ENCODE measurements around the gene CAP2.
"Not testable (repeated sequence)": the region's sequence is repeated elsewhere in the genome, so short reads cannot be mapped to it uniquely, and the experiment has no call there.

CAP2 gene

DNA sequence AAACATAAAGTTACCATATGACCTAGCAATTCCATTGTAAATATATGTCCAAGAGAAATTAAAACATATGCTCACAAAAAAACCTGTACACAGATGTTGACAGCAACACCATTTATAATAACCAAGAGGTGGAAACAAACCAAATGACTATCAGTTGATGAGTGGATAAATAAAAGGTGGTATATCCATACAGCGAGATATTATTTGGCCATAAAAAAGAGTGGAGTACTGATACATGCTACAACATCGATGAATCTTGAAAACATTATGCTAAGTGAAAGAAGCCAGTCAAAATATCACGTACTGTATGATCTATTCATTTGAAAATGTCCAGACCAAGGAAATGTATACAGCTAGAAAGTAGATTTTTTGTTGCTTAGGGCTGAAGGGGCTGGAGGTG, 2.9 kb downstream of the CAP2 start:
- Histone ChIP-seq H3K79me1 (ENCODE audit: low read length) (peaks cover 15% of the 10 kb centered on the region), H3K14ac (ENCODE audit: low read length) (no peak overlapping the region), H2BK120ac (ENCODE audit: insufficient read depth, low read length, poor library complexity) (no peak overlapping the region), H4K12ac (ENCODE audit: low read depth, low read length) (no peak overlapping the region), H3K36me3 (ENCODE audit: control insufficient read depth in 1 of 2, insufficient read depth in 2 of 2, low read length in 2 of 2) (peaks cover 2 to 3% of the 10 kb centered on the region in 2 experiments), H3K4me1 (ENCODE audit: control insufficient read depth in 1 of 2, insufficient read depth in 2 of 2, low read length in 2 of 2) (peaks cover 2 to 3% of the 10 kb centered on the region in 2 experiments), H3K79me2 (ENCODE audit: control insufficient read depth, insufficient read depth, low read length, poor library complexity) (peaks cover 9% of the 10 kb centered on the region), H3K4me3 (ENCODE audit: low read depth, low read length) (no peak overlapping the region), H3K27ac (ENCODE audit: low read depth, low read length) (no peak overlapping the region), H4K91ac (ENCODE audit: low read depth, low read length) (no peak overlapping the region), H3K18ac (ENCODE audit: low read length) (no peak overlapping the region), H2AK5ac (ENCODE audit: low read length) (no peak overlapping the region), H3K4ac (ENCODE audit: low read depth, low read length) (no peak overlapping the region), H3K9me3 (ENCODE audit: insufficient read depth, low read depth, low read length) (no peaks in the 10 kb centered on the region), H3K23ac (ENCODE audit: low read length) (no peak overlapping the region), H2BK12ac (ENCODE audit: low read length) (no peak overlapping the region), H3K9ac (ENCODE audit: low read length) (no peak overlapping the region), H3K4me2 (ENCODE audit: low read length) (no peak overlapping the region), H3K27me3 (ENCODE audit: insufficient read depth, low read length) (no peaks in the 10 kb centered on the region), H4K8ac (ENCODE audit: low read depth, low read length) (no peak overlapping the region), H2AFZ (ENCODE audit: insufficient read depth, low read length, poor library complexity) (no peak overlapping the region), H2BK5ac (ENCODE audit: low read depth, low read length, poor library complexity) (no peak overlapping the region)
- no peak for DNase-seq
- WGBS (ENCODE audit: extremely low coverage, insufficient coverage, insufficient read length), result no CpG with 5 or more reads among the region's 3 CpGs

DNA sequence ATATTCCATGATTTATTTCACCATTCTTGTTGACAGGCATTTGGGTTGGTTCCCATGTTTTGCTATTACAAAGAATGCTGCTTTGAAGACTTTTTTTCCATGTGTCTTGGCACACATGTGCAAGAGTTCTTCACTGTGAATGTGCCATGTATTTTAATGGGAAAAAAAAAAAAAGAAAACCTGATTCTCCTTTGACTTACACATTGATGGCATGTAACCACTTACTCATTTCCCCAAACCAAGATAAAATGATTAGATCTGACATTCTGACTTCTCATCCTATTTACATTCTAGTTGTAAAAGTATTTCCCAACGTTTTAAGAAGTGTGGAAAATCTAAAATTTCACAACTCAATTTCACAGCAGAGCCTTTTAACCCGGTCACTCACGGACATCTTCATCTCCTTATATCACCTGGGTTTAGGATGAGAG, 4.4 kb downstream of the CAP2 start:
- no peak overlapping the region for H2BK5ac ChIP-seq (ENCODE audit: low read depth, low read length, poor library complexity)
- peaks cover 2 to 3% of the 10 kb centered on the region in 2 experiments for H3K4me1 ChIP-seq (ENCODE audit: control insufficient read depth in 1 of 2, insufficient read depth in 2 of 2, low read length in 2 of 2)
- no peak overlapping the region for H4K12ac ChIP-seq (ENCODE audit: low read depth, low read length)
- no peak overlapping the region for H3K27ac ChIP-seq (ENCODE audit: low read depth, low read length)
- peaks cover 13% of the 10 kb centered on the region for H3K79me1 ChIP-seq (ENCODE audit: low read length)
- H3K36me3 ChIP-seq (ENCODE audit: control insufficient read depth in 1 of 2, insufficient read depth in 2 of 2, low read length in 2 of 2), result peaks cover 2 to 3% of the 10 kb centered on the region in 2 experiments
- no peak overlapping the region for H3K9ac ChIP-seq (ENCODE audit: low read length)
- H2AFZ ChIP-seq (ENCODE audit: insufficient read depth, low read length, poor library complexity), result no peak overlapping the region
- H3K4me2 ChIP-seq (ENCODE audit: low read length), result no peak overlapping the region
- DNase-seq, result peak; percentile 52 to 97
- no peak overlapping the region for H2BK120ac ChIP-seq (ENCODE audit: insufficient read depth, low read length, poor library complexity)
- H3K27me3 ChIP-seq (ENCODE audit: insufficient read depth, low read length), result no peaks in the 10 kb centered on the region
- H3K79me2 ChIP-seq (ENCODE audit: control insufficient read depth, insufficient read depth, low read length, poor library complexity), result peaks cover 9% of the 10 kb centered on the region
- H4K8ac ChIP-seq (ENCODE audit: low read depth, low read length), result no peak overlapping the region
- no peaks in the 10 kb centered on the region for H3K9me3 ChIP-seq (ENCODE audit: insufficient read depth, low read depth, low read length)
- no peak overlapping the region for H3K14ac ChIP-seq (ENCODE audit: low read length)
- no CpG with 5 or more reads among the region's 3 CpGs for WGBS (ENCODE audit: extremely low coverage, insufficient coverage, insufficient read length)
- no peak overlapping the region for H3K23ac ChIP-seq (ENCODE audit: low read length)
- no peak overlapping the region for H2AK5ac ChIP-seq (ENCODE audit: low read length)
- no peak overlapping the region for H2BK12ac ChIP-seq (ENCODE audit: low read length)
- no peak overlapping the region for H4K91ac ChIP-seq (ENCODE audit: low read depth, low read length)
- H3K4ac ChIP-seq (ENCODE audit: low read depth, low read length), result no peak overlapping the region
- no peak overlapping the region for H3K4me3 ChIP-seq (ENCODE audit: low read depth, low read length)
- no peak overlapping the region for H3K18ac ChIP-seq (ENCODE audit: low read length)

DNA sequence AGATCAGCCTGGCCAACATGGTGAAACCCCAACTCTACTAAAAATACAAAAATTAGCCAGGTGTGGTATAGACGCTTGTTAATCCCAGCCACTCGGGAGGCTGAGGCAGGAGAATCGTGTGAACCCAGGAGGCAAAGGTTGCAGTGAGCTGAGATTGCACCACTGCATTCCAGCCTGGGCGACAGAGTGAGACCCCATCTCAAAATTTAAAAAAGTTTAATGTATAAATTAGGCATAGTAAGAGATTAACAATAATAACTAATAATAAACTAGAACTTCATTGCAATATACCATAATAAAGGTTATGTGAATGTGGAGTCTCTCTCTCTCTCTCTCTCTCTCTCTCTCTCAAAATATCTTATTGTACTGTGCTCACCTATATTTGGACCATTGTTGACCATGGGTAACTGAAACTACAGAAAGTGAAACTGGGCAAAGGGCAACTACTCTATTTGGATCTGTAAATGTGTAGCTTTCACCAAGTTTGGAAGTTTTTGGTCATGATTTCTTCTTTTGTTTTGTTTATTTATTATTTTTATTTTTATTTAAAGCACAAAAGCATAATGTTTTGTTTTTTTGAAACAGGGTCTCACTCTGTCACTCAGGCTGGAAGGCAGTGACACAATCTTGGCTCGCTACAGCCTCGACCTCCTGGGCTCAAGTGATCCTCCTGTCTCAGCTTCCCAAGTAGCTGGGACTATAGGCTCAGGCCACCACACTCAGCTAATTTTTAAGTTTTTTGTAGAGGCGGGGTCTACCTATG, 12.0 kb downstream of the CAP2 start:
- H3K79me2 ChIP-seq (ENCODE audit: control insufficient read depth, insufficient read depth, low read length, poor library complexity); H3K18ac ChIP-seq (ENCODE audit: low read length); H3K79me1 ChIP-seq (ENCODE audit: low read length); H2BK120ac ChIP-seq (ENCODE audit: insufficient read depth, low read length, poor library complexity); H2BK5ac ChIP-seq (ENCODE audit: low read depth, low read length, poor library complexity); H3K4me3 ChIP-seq (ENCODE audit: low read depth, low read length); H3K27me3 ChIP-seq (ENCODE audit: insufficient read depth, low read length); H4K91ac ChIP-seq (ENCODE audit: low read depth, low read length); H2AK5ac ChIP-seq (ENCODE audit: low read length); H3K9me3 ChIP-seq (ENCODE audit: insufficient read depth, low read depth, low read length); H4K12ac ChIP-seq (ENCODE audit: low read depth, low read length); H4K8ac ChIP-seq (ENCODE audit: low read depth, low read length); H3K9ac ChIP-seq (ENCODE audit: low read length); H2AFZ ChIP-seq (ENCODE audit: insufficient read depth, low read length, poor library complexity); H3K4me2 ChIP-seq (ENCODE audit: low read length); H2BK12ac ChIP-seq (ENCODE audit: low read length); H3K23ac ChIP-seq (ENCODE audit: low read length); DNase-seq; H3K36me3 ChIP-seq (ENCODE audit: control insufficient read depth in 1 of 2, insufficient read depth in 2 of 2, low read length in 2 of 2); H3K14ac ChIP-seq (ENCODE audit: low read length): not testable (repeated sequence)
- peaks cover 11 to 15% of the 10 kb centered on the region in 2 experiments for H3K4me1 ChIP-seq (ENCODE audit: control insufficient read depth in 1 of 2, insufficient read depth in 2 of 2, low read length in 2 of 2)
- peak overlapping the region; percentile 5 for H3K4ac ChIP-seq (ENCODE audit: low read depth, low read length)
- peak overlapping the region; percentile 39 for H3K27ac ChIP-seq (ENCODE audit: low read depth, low read length)
- no CpG with 5 or more reads among the region's 7 CpGs for WGBS (ENCODE audit: extremely low coverage, insufficient coverage, insufficient read length)

DNA sequence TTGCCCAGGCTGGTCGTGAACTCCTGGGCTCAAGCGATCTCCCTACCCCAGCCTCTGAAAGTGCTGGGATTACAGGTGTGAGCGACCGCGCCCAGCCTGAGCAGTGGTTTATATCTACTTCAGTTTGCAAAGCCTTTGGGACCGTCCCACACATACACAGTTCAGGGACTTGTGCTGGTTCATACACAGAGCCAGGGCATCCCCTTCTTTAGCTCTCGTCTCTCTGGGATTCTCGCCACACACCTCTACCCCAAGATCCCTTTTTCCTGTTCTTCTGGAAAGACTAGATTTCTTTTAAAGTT, 12.5 kb downstream of the CAP2 start:
- H2AFZ ChIP-seq (ENCODE audit: insufficient read depth, low read length, poor library complexity), result no peak overlapping the region
- no peak overlapping the region for H4K91ac ChIP-seq (ENCODE audit: low read depth, low read length)
- H3K79me2 ChIP-seq (ENCODE audit: control insufficient read depth, insufficient read depth, low read length, poor library complexity), result peaks cover 4% of the 10 kb centered on the region
- H3K9me3 ChIP-seq (ENCODE audit: insufficient read depth, low read depth, low read length), result peaks cover 5% of the 10 kb centered on the region
- H3K36me3 ChIP-seq (ENCODE audit: control insufficient read depth in 1 of 2, insufficient read depth in 2 of 2, low read length in 2 of 2), result peaks cover 3 to 5% of the 10 kb centered on the region in 2 experiments
- no peak overlapping the region for H2AK5ac ChIP-seq (ENCODE audit: low read length)
- peaks cover 3% of the 10 kb centered on the region for H3K79me1 ChIP-seq (ENCODE audit: low read length)
- H3K4ac ChIP-seq (ENCODE audit: low read depth, low read length), result peak overlapping the region; percentile 5
- no peak overlapping the region for H3K4me2 ChIP-seq (ENCODE audit: low read length)
- no peak overlapping the region for H4K12ac ChIP-seq (ENCODE audit: low read depth, low read length)
- no peak overlapping the region for H3K14ac ChIP-seq (ENCODE audit: low read length)
- no peak overlapping the region for H2BK5ac ChIP-seq (ENCODE audit: low read depth, low read length, poor library complexity)
- H3K4me3 ChIP-seq (ENCODE audit: low read depth, low read length), result no peak overlapping the region
- peaks cover 11 to 15% of the 10 kb centered on the region in 2 experiments for H3K4me1 ChIP-seq (ENCODE audit: control insufficient read depth in 1 of 2, insufficient read depth in 2 of 2, low read length in 2 of 2)
- H3K9ac ChIP-seq (ENCODE audit: low read length), result no peak overlapping the region
- WGBS (ENCODE audit: extremely low coverage, insufficient coverage, insufficient read length), result no CpG with 5 or more reads among the region's 8 CpGs
- no peak overlapping the region for H3K23ac ChIP-seq (ENCODE audit: low read length)
- H4K8ac ChIP-seq (ENCODE audit: low read depth, low read length), result no peak overlapping the region
- no peak overlapping the region for H3K18ac ChIP-seq (ENCODE audit: low read length)
- H3K27ac ChIP-seq (ENCODE audit: low read depth, low read length), result peak overlapping the region; percentile 39
- H3K27me3 ChIP-seq (ENCODE audit: insufficient read depth, low read length), result no peaks in the 10 kb centered on the region
- DNase-seq, result no peak
- no peak overlapping the region for H2BK12ac ChIP-seq (ENCODE audit: low read length)
- no peak overlapping the region for H2BK120ac ChIP-seq (ENCODE audit: insufficient read depth, low read length, poor library complexity)

All from trophoblast cell (in vitro differentiated cells and primary cell).